Ovary (tissue), 3 donors: ENCODE results near the gene NT5C.

Source experiments
- EP300 ChIP-seq: sonication (generic); formaldehyde crosslinking; IDR thresholded peaks from one replicate; pipeline ENCODE4 v1.6.1; 2017; ENCODE audit warnings: antibody characterized with exemption
- TF ChIP-seq, protein P1 (sequence below), 3 donors: fragments of 450-650 bp in 2 of 3; fragments of 200-600 bp in 1 of 3; IDR thresholded peaks; one replicate each; pipeline versions ENCODE4 v1.5.1 to v1.8.0; 2016 to 2022; ENCODE audit warnings: antibody characterized with exemption in 3 of 3, mild to moderate bottlenecking in 1 of 3
- donor health status: DM: no; HTN: no; CAD: no.

GRCh38 chr17:75098861-75099260, 32.7 kb downstream of the NT5C start:
- TF ChIP-seq, protein P1, sequence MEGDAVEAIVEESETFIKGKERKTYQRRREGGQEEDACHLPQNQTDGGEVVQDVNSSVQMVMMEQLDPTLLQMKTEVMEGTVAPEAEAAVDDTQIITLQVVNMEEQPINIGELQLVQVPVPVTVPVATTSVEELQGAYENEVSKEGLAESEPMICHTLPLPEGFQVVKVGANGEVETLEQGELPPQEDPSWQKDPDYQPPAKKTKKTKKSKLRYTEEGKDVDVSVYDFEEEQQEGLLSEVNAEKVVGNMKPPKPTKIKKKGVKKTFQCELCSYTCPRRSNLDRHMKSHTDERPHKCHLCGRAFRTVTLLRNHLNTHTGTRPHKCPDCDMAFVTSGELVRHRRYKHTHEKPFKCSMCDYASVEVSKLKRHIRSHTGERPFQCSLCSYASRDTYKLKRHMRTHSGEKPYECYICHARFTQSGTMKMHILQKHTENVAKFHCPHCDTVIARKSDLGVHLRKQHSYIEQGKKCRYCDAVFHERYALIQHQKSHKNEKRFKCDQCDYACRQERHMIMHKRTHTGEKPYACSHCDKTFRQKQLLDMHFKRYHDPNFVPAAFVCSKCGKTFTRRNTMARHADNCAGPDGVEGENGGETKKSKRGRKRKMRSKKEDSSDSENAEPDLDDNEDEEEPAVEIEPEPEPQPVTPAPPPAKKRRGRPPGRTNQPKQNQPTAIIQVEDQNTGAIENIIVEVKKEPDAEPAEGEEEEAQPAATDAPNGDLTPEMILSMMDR (IDR thresholded peaks at IDR 0.05): no peak
- no peak for TF ChIP-seq EP300
